K562 (cell line): Measurements from ENCODE around the gene PHACTR3. TPM values are rescaled to one million over a fixed set of nuclear protein-coding genes. Genes with fewer than 3 reads are reported as not detected.

Experiments used
- CTBP1 ChIP-seq: fragments of 450-650 bp; IDR thresholded peaks from 2 replicates; pipeline ENCODE4 v1.6.1; 2016; ENCODE audit warnings: borderline replicate concordance
- HDAC3 ChIP-seq: fragments of 450-650 bp; IDR thresholded peaks from 2 replicates; pipeline ENCODE4 v1.6.1; 2018; ENCODE audit warnings: borderline replicate concordance, mild to moderate bottlenecking, moderate library complexity; ENCODE audit not compliant: partially characterized antibody
- HIVEP1 ChIP-seq: fragments of 250-450 bp; sonication (Bioruptor Pico); IDR thresholded peaks from 2 replicates; pipeline ENCODE4 v1.4.0; 2020; ENCODE audit warnings: mild to moderate bottlenecking
- KDM1A ChIP-seq, 2 experiments: fragments of 450-650 bp; IDR thresholded peaks; 2 replicates each; pipeline ENCODE4 v1.6.1; 2016; ENCODE audit warnings: mild to moderate bottlenecking in 2 of 2
- NFE2L1 ChIP-seq: fragments of 450-650 bp; IDR thresholded peaks from 2 replicates; pipeline ENCODE4 v1.6.1; 2016; ENCODE audit warnings: missing genetic modification characterization, low read depth, mild to moderate bottlenecking, missing compliant biosample characterization, moderate library complexity, borderline replicate concordance
- PPARD ChIP-seq: fragments of 250-450 bp; sonication (Bioruptor Pico); IDR thresholded peaks from 2 replicates; pipeline ENCODE4 v1.8.0; 2022; ENCODE audit warnings: inconsistent platforms, mild to moderate bottlenecking, moderate library complexity
- SMC3 ChIP-seq: conservative IDR thresholded peaks from 2 replicates; pipeline ENCODE4 v1.6.1; 2011; ENCODE audit warnings: low read depth, low read length, improper control_type of control experiment; ENCODE audit not compliant: insufficient read depth
- TAF9B ChIP-seq: fragments of 450-650 bp; IDR thresholded peaks from 2 replicates; pipeline ENCODE4 v1.6.1; 2018; ENCODE audit warnings: mild to moderate bottlenecking; ENCODE audit not compliant: partially characterized antibody
- polyA plus RNA-seq, 8 experiments: library from polyadenylated mRNA; depleted of rRNA in 4 of 8; stranded (reverse) in 5 of 8; unstranded in 3 of 8; fragments of >200 nt; fragmentation: Nextera tagmentation in 2 of 8; fragmentation: Illumina TruSeq in 1 of 8; extraction: Ambion mirVana in 2 of 8; extraction: Trizol in 1 of 8; gene quantifications; 2 replicates each; pipeline versions ENCODE4 v1.2.1 to v1.2.3, GENCODE V29; 2011 to 2014; ENCODE audit warnings: inconsistent platforms in 1 of 8, missing spikeins in 1 of 8
- total RNA-seq, 7 experiments: library from RNA; depleted of rRNA in 6 of 7; stranded (reverse); fragments of >200 nt in 6 of 7; fragmentation: Illumina TruSeq in 2 of 7; extraction: Trizol in 2 of 7; gene quantifications; 2 replicates each; pipeline versions ENCODE4 v1.2.1 to v1.2.3, GENCODE V29; 2011 to 2021; ENCODE audit warnings: low replicate concordance in 1 of 7
- TF ChIP-seq, protein P1 (sequence below): fragments of 250-450 bp; sonication (Bioruptor Pico); IDR thresholded peaks from 2 replicates; pipeline ENCODE4 v1.5.0; 2021; ENCODE audit warnings: mild to moderate bottlenecking, moderate library complexity
- TF ChIP-seq, protein P2 (sequence below): fragments of 250-450 bp; sonication (Bioruptor Pico); IDR thresholded peaks from 2 replicates; pipeline ENCODE4 v1.8.0; 2021; ENCODE audit warnings: moderate library complexity, mild to moderate bottlenecking, inconsistent platforms
- TF ChIP-seq, protein P3 (sequence below): fragments of 250-450 bp; sonication (Bioruptor Pico); IDR thresholded peaks from 2 replicates; pipeline ENCODE4 v1.5.0; 2021
- TF ChIP-seq, protein P4 (sequence below): sonication (generic); formaldehyde crosslinking; IDR thresholded peaks from 2 replicates; pipeline ENCODE4 v1.8.0; 2023; ENCODE audit warnings: mild to moderate bottlenecking, missing genetic modification reagents
- TF ChIP-seq, protein P5 (sequence below), 2 experiments: fragments of 450-650 bp; IDR thresholded peaks; 2 replicates each; pipeline ENCODE4 v1.6.1; 2016; ENCODE audit warnings: mild to moderate bottlenecking in 2 of 2, borderline replicate concordance in 1 of 2, low read depth in 1 of 2, moderate library complexity in 1 of 2

The PHACTR3 gene
- total and polyA plus RNA-seq, 9 of the 15 experiments (the other 6 are each of a cell fraction or from before 2014, with no cell fraction given), result not detected

DNA sequence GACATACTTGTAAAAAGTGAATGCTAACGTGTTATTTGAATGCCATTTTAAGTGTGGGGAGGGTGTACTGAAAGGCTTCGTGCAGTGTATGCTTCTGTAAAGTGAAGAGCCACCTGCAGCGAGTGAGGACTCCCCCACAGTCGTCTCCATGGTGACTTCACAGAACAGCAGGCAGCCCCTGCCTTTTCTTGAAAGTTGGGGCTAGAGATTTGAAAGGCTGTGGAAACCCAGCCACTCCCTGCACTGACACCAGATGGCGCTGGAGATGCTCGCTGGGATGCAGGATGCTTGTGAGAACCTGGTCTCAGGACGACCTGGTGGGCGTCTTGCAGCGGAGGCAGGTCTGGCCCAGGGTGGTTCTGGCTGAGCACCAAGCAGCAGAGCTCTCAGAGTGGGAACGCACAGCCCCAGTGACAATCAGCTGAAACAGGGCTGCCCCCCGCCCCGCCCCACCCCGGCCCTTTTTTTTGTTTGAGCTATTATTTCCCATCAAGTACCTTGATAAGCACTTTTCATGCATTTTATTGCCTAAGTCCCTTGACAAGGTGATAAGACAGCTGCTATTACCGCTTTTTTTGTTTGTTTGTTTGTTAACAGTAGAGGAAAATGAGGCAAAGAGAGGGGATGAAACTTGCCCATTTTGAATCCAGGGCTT is 178.8 kb downstream of the PHACTR3 start (continued):
- TF ChIP-seq, protein P1, sequence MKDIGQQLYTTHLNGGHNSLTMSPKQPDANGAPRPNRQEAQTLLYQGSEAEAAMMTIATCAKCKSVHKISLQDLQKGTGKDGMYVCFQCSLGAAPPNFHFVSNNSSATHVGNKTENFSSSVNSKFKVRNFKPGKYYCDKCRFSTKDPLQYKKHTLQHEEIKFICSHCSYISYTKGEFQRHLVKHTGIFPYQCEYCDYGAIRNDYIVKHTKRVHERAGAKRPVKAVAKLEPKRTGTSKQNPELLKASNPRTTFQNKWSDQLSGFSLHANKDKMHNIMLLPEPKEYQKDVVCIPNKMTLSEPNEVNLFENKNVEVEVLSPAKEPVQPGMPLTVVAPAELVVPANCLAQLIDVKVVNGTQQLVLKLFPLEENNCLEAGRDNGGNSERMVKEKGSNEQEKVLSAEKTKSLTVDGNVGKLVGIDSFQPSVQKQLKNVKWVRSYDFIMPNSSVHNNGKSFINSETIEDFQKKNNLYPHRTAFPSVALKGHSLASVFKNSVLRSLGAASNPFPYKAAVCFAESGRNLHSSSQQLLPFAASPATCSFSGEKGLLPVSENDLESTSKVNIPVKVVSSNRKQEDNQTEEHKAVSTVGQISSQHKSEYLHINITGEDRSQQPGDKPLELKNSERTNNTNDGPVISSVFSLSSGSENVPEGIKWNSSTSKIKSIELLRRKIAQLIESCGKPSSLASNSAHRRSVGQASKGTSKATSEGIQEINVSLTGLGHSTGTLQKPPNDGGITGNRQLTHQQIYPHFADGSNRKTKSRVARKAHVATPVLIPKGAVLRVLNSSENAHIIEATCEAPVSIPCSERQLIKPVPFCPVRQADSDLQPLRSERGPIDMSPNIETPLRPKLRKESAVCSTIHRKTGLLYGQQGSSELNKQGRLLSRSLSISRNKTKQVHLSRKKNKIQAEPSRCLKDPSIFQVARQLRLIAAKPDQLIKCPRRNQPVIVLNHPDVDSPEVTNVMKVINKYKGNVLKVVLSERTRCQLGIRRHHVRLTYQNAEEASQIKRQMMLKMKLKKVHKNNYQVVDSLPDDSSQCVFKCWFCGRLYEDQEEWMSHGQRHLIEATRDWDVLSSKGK (CRISPR knock-in tag), result no peak
- no peak for TF ChIP-seq KDM1A (IDR thresholded peaks at IDR 0.05)
- TF ChIP-seq, protein P2, sequence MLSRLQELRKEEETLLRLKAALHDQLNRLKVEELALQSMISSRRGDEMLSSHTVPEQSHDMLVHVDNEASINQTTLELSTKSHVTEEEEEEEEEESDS (CRISPR knock-in tag), result no peak
- TF ChIP-seq, protein P3, sequence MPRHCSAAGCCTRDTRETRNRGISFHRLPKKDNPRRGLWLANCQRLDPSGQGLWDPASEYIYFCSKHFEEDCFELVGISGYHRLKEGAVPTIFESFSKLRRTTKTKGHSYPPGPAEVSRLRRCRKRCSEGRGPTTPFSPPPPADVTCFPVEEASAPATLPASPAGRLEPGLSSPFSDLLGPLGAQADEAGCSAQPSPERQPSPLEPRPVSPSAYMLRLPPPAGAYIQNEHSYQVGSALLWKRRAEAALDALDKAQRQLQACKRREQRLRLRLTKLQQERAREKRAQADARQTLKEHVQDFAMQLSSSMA (CRISPR knock-in tag), result no peak
- 0 out of 2 replicates have a peak, but pooled peaks have one; percentile 13 for TF ChIP-seq CTBP1
- TF ChIP-seq SMC3, result peak; percentile 73
- TF ChIP-seq HDAC3, result no peak
- TF ChIP-seq TAF9B, result no peak
- TF ChIP-seq HIVEP1 (CRISPR knock-in tag), result no peak
- TF ChIP-seq, protein P4, sequence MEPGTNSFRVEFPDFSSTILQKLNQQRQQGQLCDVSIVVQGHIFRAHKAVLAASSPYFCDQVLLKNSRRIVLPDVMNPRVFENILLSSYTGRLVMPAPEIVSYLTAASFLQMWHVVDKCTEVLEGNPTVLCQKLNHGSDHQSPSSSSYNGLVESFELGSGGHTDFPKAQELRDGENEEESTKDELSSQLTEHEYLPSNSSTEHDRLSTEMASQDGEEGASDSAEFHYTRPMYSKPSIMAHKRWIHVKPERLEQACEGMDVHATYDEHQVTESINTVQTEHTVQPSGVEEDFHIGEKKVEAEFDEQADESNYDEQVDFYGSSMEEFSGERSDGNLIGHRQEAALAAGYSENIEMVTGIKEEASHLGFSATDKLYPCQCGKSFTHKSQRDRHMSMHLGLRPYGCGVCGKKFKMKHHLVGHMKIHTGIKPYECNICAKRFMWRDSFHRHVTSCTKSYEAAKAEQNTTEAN (CRISPR knock-in tag), result no peak
- TF ChIP-seq NFE2L1 (tag), result no peak
- TF ChIP-seq PPARD (CRISPR knock-in tag), result no peak
- TF ChIP-seq, protein P5, sequence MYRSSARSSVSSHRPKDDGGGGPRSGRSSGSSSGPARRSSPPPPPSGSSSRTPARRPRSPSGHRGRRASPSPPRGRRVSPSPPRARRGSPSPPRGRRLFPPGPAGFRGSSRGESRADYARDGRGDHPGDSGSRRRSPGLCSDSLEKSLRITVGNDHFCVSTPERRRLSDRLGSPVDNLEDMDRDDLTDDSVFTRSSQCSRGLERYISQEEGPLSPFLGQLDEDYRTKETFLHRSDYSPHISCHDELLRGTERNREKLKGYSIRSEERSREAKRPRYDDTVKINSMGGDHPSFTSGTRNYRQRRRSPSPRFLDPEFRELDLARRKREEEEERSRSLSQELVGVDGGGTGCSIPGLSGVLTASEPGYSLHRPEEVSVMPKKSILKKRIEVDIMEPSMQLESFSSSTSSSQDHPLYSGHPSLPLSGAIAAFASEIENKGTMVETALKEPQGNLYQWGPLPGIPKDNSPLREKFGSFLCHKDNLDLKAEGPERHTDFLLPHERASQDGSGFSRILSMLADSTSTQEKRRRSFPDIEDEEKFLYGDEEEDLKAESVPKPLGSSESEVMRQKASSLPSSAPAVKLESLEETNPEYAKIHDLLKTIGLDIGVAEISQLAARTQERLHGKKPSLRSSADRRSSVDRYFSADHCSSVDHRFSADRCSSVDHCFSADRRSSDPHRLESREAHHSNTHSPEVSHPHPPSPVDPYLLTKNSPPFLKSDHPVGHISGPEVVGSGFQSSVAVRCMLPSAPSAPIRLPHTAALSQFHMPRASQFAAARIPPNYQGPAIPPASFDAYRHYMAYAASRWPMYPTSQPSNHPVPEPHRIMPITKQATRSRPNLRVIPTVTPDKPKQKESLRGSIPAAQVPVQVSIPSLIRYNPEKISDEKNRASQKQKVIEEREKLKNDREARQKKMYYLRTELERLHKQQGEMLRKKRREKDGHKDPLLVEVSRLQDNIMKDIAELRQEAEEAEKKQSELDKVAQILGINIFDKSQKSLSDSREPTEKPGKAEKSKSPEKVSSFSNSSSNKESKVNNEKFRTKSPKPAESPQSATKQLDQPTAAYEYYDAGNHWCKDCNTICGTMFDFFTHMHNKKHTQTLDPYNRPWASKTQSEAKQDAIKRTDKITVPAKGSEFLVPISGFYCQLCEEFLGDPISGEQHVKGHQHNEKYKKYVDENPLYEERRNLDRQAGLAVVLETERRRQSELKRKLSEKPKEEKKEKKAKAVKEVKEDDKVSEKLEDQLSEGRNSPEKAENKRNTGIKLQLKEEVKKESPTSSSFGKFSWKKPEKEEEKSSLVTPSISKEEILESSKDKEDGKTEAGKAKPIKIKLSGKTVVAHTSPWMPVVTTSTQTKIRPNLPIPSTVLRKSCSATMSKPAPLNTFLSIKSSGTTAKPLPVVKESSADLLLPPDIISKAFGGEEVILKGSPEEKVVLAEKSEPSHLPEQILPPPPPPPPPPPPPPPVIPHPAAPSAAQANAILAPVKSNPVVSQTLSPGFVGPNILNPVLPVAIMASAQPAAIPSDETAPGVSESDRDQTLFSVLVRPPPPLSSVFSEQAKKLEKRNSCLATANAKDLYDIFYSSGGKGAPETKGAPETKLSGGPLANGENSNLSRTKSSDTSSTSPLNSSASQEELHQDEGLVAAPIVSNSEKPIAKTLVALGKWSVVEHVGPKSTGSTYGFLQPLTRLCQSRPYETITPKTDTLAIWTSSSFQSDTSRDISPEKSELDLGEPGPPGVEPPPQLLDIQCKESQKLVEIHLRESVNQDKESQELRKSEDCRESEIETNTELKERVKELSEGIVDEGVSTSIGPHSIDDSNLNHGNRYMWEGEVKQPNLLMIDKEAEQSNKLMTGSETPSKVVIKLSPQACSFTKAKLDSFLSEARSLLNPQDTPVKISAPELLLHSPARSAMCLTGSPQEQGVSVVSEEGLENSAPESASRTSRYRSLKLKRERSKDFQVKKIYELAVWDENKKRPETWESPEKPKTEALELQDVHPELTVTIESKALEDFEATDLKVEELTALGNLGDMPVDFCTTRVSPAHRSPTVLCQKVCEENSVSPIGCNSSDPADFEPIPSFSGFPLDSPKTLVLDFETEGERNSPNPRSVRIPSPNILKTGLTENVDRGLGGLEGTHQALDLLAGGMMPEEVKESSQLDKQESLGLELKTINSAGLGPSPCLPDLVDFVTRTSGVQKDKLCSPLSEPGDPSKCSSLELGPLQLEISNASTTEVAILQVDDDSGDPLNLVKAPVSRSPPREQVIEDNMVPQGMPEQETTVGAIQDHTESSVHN (IDR thresholded peaks at IDR 0.05; ENCODE audit: borderline replicate concordance in 1 of 2, low read depth in 1 of 2), result no peak
